ENCODE measurements around the gene TMEM250.

DNA sequence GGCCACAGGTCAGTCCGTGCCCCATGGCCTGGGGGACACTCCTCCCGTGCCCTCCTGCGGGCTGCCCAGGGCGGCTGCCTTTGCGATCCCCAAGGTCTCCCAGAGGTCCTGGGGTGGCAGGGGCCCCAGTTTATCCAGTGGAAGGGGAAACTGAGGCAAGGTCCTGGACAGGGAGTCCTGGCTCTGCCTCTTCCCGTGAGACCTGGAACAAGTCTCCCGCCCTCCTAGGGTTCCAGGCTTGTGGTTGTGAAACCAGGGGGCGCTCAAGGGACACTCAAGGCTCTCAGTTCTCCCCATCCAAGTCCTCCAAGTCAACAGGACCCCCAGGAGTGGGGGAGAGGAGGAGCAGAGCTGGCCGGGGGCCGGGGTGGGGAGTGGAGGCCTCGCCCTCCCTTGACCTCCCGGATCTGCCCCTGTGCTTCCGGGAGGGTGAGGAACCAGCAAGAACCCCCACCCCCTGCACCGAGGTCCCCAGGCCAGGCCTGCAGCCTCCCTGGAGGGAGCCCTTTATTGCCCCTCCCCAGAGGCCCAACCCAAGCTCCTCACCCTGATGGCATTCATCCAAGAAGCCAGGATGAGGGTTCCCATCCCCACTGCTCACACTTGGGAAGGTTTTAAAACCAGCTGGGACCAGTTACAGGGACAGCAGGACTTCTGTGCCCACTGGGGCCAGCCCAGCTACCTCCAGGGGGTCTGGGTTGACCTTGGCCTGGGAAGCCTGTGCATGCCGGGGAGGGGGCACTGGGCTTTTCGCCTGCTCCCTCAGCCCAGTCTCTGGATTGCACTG lies 24.7 kb upstream of the TMEM250 start:
- TF ChIP-seq, protein P1, sequence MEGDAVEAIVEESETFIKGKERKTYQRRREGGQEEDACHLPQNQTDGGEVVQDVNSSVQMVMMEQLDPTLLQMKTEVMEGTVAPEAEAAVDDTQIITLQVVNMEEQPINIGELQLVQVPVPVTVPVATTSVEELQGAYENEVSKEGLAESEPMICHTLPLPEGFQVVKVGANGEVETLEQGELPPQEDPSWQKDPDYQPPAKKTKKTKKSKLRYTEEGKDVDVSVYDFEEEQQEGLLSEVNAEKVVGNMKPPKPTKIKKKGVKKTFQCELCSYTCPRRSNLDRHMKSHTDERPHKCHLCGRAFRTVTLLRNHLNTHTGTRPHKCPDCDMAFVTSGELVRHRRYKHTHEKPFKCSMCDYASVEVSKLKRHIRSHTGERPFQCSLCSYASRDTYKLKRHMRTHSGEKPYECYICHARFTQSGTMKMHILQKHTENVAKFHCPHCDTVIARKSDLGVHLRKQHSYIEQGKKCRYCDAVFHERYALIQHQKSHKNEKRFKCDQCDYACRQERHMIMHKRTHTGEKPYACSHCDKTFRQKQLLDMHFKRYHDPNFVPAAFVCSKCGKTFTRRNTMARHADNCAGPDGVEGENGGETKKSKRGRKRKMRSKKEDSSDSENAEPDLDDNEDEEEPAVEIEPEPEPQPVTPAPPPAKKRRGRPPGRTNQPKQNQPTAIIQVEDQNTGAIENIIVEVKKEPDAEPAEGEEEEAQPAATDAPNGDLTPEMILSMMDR (IDR thresholded peaks at IDR 0.05), result peak in 2 of 6 experiments; percentile 6 to 24
- TF ChIP-seq POLR2A (IDR thresholded peaks at IDR 0.05), result no peak
